Measurements from ENCODE around the gene EPYC. TPM values are rescaled to one million over a fixed set of nuclear protein-coding genes. Genes with fewer than 3 reads are reported as not detected.

EPYC gene
- total RNA-seq, 1 donor from 2014 or later, result not detected

GRCh38 chr12:90915353-90915752 is 89.4 kb downstream of the EPYC start:
- intact Hi-C loops (cut with micrococcal nuclease), result no loop called here
- Mint-ChIP-seq H3K4me3 (ENCODE audit: low read depth) (no peak overlapping the region), H3K27ac (no peak overlapping the region), H3K36me3 (ENCODE audit: low read depth) (no peaks in the 10 kb centered on the region), H3K4me1 (ENCODE audit: low read depth) (no peaks in the 10 kb centered on the region), H3K27me3 (ENCODE audit: low read depth) (no peaks in the 10 kb centered on the region), H3K9me3 (no peaks in the 10 kb centered on the region)
- DNase-seq (ENCODE audit: low spot score), result no peak

Other genes with a start within 250 kb of the EPYC start
- not detected in 2 replicates for gene CCER1, start 49.8 kb downstream of the EPYC start, total RNA-seq
- not detected in 2 replicates for gene KERA, start 53.1 kb upstream of the EPYC start, total RNA-seq
- gene LUM, start 106.5 kb upstream of the EPYC start, total RNA-seq, result not detected in 2 replicates
- gene DCN, start 177.8 kb upstream of the EPYC start, total RNA-seq, result not detected in 2 replicates

Measured in activated T-helper 2 cell treated with anti-CD3 and anti-CD28 coated beads, Interferon-gamma antibody, Interleukin-2, Interleukin-4, amounts not matched to agents 10 μg/mL and 5 μg/mL and 100 μg/mL, durations not matched to agents 14 hours and 24 hours and 36 hours (primary cell).